Measurements from ENCODE around the gene KCNJ18.
"Not testable (repeated sequence)": the region's sequence is repeated elsewhere in the genome, so short reads cannot be mapped to it uniquely, and the experiment has no call there.

DNA sequence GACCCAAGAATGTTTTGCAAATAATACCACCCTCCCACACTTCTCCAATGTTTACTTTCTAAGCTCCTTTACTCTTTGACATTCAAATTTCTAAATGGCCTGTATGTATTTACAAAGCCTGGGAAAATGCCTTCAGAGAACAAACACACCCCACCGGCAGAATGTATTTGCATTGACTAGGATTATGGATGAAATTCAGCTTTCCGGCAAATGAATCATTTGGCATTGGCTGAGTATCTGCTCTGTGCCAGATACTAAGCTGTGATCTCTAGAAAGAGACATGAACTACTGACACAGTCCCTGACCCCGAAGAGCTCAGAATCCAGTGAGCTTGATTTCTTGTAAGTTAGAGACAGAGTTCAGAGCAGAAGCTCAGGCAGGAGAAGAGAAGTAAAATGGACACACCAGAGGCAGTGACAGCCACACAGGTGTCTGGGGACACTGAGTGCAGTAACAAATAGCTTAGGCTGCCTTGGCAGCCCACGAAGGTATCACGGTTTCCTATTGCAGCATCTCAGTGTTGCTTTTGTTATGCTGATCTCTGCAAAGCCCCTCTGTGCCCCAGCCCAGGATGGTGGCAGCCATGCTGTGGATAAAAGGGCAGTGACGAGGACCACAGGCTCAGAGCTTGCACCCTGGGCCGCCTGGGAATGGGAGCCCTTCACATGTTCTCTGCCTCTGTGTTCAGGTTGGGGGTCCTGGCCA lies 24.8 kb upstream of the KCNJ18 start:
- TF ChIP-seq, protein P1, sequence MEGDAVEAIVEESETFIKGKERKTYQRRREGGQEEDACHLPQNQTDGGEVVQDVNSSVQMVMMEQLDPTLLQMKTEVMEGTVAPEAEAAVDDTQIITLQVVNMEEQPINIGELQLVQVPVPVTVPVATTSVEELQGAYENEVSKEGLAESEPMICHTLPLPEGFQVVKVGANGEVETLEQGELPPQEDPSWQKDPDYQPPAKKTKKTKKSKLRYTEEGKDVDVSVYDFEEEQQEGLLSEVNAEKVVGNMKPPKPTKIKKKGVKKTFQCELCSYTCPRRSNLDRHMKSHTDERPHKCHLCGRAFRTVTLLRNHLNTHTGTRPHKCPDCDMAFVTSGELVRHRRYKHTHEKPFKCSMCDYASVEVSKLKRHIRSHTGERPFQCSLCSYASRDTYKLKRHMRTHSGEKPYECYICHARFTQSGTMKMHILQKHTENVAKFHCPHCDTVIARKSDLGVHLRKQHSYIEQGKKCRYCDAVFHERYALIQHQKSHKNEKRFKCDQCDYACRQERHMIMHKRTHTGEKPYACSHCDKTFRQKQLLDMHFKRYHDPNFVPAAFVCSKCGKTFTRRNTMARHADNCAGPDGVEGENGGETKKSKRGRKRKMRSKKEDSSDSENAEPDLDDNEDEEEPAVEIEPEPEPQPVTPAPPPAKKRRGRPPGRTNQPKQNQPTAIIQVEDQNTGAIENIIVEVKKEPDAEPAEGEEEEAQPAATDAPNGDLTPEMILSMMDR (IDR thresholded peaks at IDR 0.05): not testable (repeated sequence)
- not testable (repeated sequence) for TF ChIP-seq POLR2A (IDR thresholded peaks at IDR 0.05)
